ENCODE data around the gene MINAR1.

The MINAR1 gene

DNA sequence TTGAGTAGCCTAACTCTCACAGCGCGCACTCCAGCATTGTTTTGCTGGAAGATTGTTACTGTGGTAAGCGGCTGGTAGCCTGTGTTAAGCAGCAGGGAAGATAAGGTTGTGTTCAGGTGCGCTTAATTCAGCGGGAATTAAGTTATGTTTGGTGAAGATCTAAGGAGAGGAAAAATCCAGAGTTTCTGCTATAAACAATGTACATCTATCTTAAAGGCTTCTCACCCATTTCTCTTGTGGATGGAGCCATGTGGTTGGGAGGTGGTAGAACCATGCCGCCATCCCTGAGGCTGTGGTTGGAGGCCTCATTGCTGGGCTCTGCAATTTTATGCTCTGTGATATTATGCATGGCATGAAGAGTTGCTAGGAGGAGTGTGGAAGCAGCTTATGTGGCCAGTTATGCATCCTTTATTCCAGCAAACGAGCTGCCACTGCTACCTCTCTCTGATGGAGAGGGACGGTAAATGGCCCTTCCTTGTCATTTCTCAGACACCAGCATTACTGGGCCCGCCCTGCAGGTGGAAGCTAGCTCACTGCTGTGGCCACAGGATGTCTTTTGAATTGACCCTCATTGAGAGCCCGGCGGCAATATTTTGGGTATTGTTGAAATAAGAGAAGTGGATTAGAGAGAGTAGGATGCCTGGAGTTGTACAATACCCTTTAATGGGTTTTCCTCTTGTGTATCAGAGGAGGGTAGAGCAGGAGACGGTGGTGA, 1.3 kb downstream of the MINAR1 start:
- no peak for DNase-seq

DNA sequence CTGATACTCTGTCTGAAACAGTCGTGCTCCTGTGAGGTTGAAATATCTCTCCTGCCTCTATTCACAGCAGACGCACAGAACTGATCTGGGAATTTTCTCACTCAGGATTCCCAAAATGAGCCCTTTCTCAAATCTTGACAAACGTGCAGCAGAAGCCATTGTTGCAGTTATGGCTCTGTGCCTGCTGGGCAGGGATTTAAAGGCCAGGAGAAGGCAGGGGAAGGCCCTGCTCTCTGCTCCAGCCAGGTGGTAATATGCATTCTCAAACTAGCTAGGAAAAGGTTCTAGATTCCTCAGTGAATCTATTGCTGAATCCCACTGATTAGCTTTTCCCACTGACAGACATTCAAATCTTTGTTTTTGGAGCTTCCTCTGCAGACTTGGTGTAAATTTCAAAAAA, 2.2 kb downstream of the MINAR1 start:
- no peak for DNase-seq

DNA sequence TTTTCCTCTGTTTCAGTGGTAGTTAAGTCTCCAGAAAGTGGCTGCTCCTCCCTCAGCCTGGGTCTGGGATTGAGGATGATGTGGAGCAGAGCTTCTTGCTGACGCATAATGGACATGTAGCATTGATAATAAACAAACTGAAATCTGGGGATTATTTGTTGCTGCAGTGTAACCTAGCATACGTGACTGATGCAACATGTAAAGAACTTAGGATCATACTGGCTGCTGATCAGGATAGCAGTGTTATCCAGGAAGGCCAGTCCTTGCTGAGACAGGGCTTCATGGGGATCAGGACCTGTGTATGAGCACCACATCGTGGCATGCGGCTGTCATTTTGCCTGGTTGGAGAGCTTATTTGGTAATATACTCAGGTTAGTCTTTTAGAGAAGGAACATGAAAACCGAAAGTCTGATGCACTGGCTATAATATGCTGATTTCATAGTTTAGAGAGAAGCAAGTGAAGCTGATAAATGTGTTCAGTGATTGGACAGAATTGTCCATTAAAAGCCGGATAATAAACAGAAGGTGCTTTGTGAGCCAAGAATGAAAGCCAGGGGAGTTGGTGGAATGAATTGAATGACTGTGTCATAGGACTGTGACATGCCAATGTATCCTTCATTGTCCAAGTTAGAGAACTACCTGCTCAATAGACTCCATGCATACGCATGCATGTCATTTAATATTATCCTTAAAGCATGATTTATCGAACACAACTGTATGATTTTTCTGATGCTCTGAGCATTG, 4.1 kb downstream of the MINAR1 start:
- DNase-seq = no peak

DNA sequence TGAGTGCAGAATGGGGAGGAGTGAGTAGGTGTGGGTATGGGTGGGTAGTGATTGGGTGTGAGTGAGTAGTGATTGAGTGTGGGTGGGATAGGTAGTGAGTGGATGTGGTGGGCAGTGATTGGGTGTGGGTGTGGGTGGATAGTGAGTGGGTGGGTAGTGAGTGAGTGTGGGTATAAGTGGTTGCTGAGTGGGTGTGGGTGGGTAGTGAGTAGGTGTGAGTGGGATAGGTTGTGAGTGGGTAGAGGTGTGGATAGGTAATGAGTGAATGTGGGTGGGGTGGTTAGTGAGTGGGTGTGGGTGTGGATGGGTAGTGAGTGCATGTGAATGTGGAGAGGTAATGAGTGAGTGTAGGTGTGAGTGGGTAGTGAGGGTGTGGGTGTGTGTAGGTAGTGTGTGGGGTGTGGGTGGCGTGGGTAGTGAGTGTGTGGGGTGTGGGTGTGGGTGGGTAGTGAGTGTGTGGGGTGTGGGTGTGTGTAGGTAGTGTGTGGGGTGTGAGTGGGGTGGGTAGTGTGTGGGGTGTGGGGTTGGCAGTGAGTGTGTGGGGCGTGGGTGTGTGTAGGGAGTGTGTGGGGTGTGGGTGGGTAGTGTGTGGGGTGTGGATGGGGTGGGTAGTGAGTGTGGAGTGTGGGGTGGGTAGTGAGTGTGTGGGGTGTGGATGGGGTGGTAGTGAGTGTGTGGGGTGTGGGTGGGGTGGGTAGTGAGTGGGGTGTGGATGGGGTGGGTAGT, 5.3 kb downstream of the MINAR1 start:
- no peak for DNase-seq

DNA sequence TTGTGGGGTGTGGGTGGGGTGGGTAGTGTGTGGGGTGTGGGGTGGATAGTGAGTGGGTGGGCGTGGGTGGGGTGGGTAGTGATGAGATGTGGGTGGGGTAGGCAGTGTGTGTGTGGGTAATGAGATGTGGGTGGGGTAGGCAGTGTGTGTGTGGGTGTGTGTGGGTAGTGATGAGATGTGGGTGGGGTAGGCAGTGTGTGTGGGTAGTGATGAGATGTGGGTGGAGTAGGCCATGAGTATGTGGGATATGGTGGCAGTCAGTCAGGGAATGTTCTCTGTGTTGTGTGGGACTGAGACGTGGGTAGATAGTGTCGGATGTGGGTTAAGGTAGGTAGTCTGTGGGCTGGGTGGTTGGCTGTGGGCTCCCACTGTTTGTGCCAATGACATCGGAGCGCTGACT, 7.1 kb downstream of the MINAR1 start:
- DNase-seq = no peak

DNA sequence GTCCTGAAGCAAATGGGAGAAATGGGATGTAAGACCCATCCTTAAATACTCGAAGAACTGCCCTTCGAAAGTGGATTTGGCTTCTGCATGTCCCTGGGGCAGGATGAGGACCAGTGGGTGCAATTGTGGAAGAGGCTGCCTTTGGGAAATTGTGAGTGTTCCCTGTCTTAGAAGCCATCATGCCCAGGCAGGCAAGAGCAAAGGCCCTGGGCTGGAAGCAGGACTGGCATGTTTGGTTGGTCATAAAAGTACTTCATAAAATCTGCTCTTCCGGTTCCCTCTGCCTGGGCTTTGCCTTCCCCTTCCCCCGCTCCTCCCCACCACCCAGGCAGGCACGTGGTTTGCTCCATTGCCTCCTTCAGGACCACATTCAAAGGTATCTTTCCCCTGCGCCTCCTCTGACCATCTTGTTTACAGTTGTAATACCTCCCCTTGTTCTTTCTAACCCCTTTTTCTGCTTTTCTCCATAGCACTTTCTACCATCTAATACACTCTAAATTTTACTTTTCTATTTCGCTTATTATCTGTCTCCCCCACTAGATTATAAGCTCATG, 8.3 kb downstream of the MINAR1 start:
- DNase-seq = no peak

DNA sequence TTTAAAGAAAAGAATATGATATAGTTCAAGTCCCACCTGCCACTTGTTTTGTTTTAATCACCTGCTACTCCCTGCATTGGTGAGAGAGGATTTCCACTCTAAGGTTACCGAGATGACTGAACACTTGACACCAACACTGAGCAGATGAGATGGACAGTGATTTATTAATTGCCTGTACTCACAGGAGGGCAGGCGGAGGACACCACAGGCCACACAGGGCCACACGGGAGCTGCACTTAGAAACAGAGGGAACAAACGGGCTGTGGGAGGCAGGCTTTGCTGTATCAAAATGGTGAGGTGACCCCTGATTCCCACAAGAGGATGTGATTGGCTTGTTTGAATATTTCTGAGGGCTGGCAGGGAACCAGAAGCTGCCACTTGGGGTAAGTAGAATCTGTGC, 10.8 kb downstream of the MINAR1 start:
- DNase-seq = no peak

DNA sequence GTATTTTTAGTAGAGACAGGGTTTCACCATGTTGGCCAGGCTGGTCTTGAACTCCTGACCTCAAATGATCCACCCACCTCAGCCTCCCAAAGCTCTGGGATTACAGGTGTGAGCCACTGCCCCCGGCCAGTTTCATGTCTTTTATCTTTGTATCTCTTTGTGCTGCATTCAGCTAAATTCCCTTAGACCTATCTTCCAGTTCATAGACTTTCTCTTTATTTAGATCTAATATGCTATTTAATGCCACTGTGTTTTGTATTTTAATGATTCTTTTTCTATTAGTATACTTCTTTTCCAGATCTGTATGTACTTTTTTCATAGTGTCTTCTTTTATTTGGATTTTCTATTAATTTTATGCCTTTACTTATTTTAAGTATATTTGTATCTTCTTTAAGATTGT, 14.9 kb downstream of the MINAR1 start:
- no peak for DNase-seq

DNA sequence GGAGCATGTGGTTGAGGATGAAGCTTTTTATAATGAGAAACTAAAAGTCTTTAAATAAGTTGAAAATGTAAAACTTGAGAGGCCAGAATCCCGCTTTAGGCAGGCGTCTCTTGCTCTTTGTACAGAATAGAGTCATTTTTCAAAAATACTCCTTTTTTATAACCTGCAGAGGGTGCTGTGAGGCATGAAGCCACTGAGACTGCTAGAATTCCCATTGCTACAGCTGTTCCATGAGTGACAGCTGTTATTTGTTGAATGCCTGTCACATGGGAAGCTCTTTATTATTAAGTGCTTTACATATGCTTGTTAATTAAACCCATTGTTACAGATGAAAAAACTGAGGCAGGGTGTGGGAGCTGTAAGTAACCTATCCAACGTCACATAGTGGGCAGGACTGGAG, 18.5 kb downstream of the MINAR1 start:
- DNase-seq = no peak

DNA sequence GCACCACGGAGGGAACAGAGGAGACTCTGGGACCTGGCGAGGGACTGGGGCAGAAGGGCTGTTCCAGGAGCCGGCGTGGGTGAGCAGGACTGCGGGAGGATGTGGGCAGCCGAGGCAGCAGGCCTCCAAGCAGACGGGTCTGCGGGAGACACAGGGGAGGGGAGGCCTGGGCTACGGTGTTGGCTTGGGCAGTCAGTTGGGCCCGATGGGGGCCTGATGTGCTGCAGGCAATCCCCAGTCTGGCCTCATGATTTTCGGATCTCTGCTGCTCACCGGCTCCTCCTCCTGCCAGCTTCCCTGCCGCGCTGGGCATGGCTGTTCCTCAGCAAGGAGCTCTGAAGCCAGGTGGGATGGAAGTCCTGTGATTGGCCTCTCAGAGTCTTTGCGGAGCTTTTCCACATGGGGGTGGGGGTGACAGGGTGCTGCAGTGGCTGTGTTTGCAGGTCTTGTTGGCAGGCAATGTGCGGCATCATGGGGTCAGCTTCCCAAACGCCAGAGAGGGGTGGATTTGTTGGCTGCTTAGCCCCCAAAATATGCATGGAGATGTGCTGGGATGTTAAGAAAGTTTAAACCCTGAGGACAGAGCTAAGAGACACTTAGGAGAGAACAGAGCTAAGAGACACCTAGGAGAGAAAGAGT, 19.3 kb downstream of the MINAR1 start:
- no peak for DNase-seq

DNA sequence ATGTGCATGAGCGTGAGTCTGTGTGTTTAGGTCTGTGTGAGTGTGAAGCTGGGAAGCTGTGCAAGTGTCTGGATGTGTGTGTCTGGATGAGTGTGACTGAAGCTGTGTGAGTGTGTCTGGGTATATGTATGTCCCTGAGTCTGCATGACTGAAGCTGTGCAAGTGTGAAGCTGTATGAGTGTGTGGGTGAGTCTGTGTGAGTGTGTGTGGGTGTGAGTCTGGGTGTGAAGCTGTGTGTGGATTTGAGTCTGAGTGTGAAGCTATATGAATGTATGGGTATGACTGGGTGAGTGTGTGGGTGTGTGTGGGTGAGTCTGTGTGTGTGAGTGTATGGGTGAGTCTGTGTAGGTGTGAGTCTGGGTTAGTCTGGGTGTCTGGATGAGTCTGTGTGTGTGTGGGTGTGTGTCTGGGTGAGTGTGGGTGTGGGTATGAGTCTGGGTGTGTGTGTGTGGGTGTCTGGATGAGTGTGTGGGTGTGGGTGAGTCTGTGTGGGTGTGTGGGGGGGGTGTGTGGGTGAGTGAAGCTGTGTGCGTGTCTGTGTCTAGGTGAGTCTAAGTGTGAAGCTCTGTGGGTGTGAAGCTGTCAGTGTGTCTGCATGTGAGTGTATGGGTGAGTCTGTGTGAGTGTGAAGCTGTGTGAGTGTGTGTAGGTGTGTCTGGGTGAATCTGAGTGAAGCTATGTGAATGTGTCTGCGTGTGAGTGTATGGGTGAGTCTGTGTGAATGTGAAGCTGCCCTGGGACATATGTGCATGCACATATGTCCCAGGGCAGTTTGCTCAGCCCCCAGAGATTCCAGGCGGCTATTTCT, 20.3 kb downstream of the MINAR1 start:
- no peak for DNase-seq

DNA sequence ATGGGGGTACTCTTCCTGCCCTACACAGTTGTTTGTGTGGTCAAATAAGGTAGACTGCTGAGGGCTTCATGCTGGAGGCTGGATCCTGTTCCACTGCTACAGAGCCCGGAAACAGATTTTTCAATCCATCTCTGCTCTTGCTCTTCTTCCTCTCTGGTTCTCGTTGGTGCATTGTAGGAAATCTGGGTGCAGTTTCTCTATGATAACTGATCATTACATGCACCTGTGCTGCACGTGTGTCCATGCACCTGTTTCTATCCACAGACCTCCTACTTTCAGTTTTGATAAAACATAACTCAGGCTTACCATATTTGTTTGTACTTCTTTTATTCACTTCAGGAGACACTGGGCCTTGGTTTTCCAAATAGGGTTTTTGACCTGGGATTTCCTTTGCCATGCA, 21.3 kb downstream of the MINAR1 start:
- DNase-seq = no peak

DNA sequence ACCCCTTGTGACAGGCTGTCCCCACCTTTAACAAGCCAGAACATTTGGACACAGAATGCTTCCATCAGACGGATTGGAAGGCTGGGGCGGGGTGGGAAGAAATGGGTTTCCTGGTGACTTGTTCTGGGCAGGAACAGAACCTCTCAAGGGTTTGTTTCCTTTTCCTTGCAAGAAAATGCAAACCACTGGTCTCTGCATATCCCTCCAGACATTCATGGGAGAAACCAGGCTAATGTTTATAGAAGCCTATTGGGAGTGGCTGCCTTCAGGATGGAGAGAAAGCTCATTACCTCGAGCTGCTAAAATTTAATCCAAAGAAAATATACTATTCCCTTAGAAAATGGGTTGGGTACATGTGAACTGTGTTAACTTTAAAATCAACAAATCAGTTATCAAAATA, 21.9 kb downstream of the MINAR1 start:
- no peak for DNase-seq

DNA sequence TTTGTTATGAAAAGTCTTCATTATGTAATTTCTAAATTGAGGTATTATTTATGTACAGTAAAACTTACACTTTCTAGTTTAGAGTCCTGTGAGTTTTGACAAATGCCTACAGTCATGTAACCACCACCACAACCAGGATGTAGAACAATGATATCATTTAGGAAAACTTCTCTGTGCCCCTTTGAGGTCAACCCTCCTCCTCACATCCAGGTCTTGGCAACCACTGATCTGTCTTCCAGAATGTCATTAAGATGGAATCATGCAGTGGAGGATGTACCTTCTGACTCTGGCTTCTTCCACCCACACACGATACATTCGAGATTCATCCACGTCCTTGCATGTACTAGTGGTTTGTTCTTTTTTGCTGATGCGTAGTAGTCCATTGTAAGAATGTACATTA, 23.2 kb downstream of the MINAR1 start:
- DNase-seq = no peak

DNA sequence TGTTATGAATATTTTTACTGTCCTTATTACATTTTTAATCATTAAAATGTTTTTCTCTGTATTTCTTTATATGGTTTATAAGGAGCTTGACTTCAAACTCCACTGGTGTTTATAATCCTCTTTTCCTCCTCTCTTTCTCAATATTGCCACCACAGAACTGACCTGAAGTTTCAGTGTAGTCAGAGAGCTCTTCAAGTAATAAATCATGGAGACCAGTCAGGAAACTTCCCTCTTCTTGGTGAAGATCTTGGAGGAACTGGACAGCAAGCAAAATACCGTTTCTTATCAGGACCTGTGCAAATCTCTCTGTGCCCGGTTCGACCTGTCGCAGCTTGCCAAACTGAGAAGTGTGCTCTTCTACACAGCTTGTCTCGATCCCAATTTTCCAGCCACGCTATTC, 23.8 kb downstream of the MINAR1 start:
- DNase-seq = no peak

DNA sequence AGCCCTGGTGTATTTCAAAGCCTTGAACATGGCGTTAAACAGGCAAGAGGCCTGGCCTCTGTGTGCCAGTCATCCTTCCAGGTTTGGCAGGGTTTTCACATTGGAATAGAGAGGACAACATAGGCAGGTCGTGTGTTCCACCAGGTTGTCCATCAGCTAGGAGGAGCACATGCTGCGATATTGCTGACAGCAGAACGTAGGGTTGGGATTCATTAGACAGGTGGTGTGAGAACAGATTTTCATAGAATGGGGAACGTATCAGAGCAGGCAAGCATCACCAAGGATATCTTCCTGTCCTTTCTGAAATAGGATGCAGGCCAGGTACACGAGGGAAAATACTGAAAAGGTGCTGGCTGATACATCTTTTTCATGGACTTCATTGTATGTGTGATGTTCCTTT, 26.4 kb downstream of the MINAR1 start:
- DNase-seq = no peak

DNA sequence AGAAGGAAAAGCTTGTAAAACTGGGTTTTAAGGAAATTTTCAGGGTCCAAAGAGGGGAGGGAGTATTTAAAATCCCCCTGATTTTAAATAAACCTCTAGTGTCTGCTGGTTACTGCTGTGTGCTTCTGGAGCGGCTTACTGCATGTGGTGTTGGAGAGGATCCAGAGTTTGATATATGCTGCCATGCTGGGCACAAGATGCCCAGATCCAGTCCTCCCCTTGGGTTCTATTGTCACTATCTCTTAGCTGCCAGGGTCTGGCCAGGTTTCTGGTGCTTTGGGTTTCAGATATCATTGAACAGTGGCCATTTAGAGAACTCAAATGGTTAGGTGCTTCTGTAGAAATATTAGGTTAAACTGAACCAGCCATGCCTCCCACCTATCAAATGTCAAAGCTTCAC, 27.5 kb downstream of the MINAR1 start:
- DNase-seq = no peak

DNA sequence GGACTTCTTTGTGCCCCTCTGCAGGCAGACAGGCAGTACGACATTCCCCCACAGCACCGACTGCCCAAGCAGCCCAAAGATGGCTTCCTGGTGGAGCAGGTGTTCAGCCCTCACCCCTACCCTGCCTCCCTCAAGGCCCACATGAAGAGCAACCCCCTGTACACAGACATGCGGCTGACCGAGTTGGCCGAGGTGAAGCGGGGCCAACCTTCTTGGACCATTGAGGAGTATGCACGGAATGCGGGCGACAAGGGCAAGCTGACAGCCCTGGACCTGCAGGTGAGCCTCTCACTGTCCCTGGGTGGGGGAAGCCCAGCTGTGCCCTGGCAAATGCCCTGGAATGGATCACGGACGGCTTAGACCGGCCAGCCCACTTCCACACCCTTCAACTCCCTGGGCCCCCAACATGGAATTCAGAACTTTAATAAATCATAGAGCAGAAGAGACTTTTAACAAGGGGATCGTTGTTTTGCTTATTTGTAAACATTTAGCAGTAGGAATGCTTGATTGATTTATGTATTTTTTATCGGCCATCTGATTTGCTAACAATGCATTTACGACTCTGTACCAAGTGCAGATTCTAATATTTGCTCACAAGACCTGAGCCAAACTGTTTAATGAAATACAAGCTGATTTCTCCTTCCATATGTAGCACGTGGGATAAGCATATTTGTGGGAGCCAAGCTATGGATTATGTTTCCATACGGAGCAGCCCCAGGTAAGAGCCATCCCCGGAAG, 31.1 kb downstream of the MINAR1 start:
- no peak for DNase-seq

DNA sequence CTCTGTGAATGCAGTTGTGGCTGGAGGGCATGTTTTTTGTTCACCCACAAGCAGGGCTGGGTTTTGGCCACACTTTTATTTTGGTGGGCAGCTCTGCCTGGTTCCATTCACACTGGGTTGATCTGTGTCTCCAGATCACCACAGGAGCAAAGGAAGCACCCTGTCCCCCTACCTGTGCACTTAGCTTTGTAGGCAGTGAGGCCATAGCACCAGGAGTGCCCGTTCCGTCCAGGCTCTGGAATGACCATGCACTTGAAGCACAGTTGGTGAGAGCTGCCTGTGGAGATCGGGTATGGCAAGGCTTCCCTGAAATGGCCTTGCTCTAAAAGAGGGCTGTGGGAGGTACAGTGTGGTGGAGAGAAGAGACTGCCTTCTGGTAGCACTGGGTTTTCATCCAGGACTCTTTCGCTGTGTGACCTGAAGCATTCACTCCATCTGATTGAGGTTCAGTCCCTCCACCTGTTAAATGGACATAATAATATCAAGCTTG, 31.7 kb downstream of the MINAR1 start:
- DNase-seq = no peak

DNA sequence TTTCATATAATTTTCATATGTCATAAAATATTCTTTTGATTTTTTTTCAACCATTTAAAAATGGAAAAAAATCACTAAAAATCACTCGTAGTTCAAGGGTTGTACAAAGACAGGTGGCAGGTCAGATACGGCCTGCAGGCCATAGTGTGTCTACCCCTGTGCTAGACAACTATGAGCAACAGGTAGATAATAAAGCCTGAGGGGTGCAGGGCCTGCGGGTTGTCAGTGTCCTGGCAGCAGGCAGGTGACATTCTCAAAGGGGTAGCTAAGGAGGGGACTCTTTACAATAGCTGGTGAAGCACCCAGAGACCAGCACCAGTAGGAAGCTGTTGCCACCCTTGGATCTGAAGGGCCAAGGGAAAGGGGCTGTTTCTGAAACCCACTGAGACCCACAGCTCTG, 34.4 kb downstream of the MINAR1 start:
- no peak for DNase-seq

DNA sequence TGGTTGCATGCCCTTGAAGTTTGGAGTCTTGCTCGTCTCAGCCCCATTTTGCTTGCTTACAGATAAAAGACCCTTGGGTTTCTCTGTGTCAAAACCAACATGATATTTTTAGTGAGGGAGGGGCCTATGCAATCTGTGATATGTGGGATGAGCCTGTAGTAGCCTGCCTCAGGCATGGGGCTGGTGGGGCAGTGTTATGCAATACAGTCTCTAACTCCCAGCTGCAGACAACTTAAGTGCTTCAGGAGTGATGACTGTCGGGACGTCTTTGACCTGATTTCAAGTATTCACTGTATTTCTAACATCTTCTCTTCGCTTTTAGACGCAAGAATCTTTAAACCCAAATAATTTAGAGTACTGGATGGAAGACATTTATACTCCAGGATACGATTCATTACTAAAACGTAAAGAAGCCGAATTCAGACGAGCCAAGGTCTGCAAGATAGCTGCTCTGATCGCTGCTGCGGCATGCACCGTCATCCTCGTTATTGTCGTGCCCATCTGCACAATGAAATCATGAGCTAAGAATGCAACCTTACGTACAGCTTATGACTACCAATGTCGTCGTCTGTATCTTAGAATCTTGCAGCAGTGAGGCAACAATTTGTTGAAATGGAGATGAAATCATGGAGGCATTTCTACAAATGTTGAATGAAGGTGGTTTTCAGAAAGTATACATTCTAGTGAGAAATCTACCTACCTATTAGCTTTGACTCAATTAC, 35.9 kb downstream of the MINAR1 start:
- DNase-seq = no peak

All from stimulated activated naive CD4-positive, alpha-beta T cell (primary cell).